Endodermal cell (in vitro differentiated cells): ENCODE data around the gene SHFL. TPM values are rescaled to one million over a fixed set of nuclear protein-coding genes. Genes with fewer than 3 reads are reported as not detected.
A peak's percentile ranks its signal among the peaks of the same experiment; 100 is the strongest.

Experiments
- DNase-seq: peaks from one replicate; pipeline ENCODE4 v3.0.0-alpha.2; 2017
- H3K27ac ChIP-seq: 2 replicates; pipeline ENCODE4 v1.5.1; 2013; ENCODE audit warnings: mild to moderate bottlenecking, low read depth, low read length, moderate library complexity
- H3K27me3 ChIP-seq: 2 replicates; pipeline ENCODE4 v1.6.1; 2013; ENCODE audit warnings: mild to moderate bottlenecking, low read length, moderate library complexity; ENCODE audit not compliant: insufficient read depth, control insufficient read depth, poor library complexity, severe bottlenecking
- H3K36me3 ChIP-seq: 2 replicates; pipeline ENCODE4 v1.7.0; 2013; ENCODE audit warnings: mild to moderate bottlenecking, low read length, moderate library complexity; ENCODE audit not compliant: control insufficient read depth, insufficient read depth
- H3K4me1 ChIP-seq: one replicate; pipeline ENCODE4 v1.7.0; 2013; ENCODE audit warnings: low read length; ENCODE audit not compliant: control insufficient read depth, insufficient read depth
- H3K4me3 ChIP-seq: 2 replicates; pipeline ENCODE4 v1.5.1; 2013; ENCODE audit warnings: mild to moderate bottlenecking, low read length, moderate library complexity
- H3K9ac ChIP-seq: 2 replicates; pipeline ENCODE4 v1.6.1; 2013; ENCODE audit warnings: mild to moderate bottlenecking, low read length, moderate library complexity; ENCODE audit not compliant: poor library complexity, severe bottlenecking; ENCODE audit errors: extremely low read depth
- H3K9me3 ChIP-seq: 2 replicates; pipeline ENCODE4 v1.6.1; 2013; ENCODE audit warnings: mild to moderate bottlenecking, low read length, moderate library complexity; ENCODE audit not compliant: control insufficient read depth
- H3K27ac Mint-ChIP-seq: 2 replicates; pipeline ENCODE4 v1.8.0; 2020; ENCODE audit warnings: mixed read lengths
- H3K27me3 Mint-ChIP-seq: 2 replicates; pipeline ENCODE4 v1.8.0; 2021; ENCODE audit warnings: mild to moderate bottlenecking, mixed read lengths; ENCODE audit not compliant: insufficient read depth
- H3K36me3 Mint-ChIP-seq: 2 replicates; pipeline ENCODE4 v1.8.0; 2020; ENCODE audit warnings: low read depth, mixed read lengths
- H3K4me1 Mint-ChIP-seq: 2 replicates; pipeline ENCODE4 v1.8.0; 2020; ENCODE audit warnings: mixed read lengths
- H3K4me3 Mint-ChIP-seq: 2 replicates; pipeline ENCODE4 v1.8.0; 2020; ENCODE audit warnings: mild to moderate bottlenecking, moderate library complexity, mixed read lengths
- H3K9me3 Mint-ChIP-seq: 2 replicates; pipeline ENCODE4 v1.8.0; 2020; ENCODE audit warnings: mild to moderate bottlenecking, mixed read lengths
- WGBS, 2 experiments: methylation state at CpG; one replicate each; pipeline versions ENCODE4 v1.1.5 to v1.1.7; 2013; ENCODE audit warnings: missing lambda C conversion rate in 2 of 2, mixed read lengths in 1 of 2; ENCODE audit not compliant: insufficient coverage in 1 of 2, insufficient read length in 1 of 2; 5-methylcytosine and 5-hydroxymethylcytosine counted together
- total RNA-seq, 2 donors: library from RNA; stranded (reverse); fragmentation: NEBNext Ultra II Directional in 1 of 2; extraction: Animal tissue kit (Norgen Biotek cat#: 25700) in 1 of 2; gene quantifications; 2 replicates in 1 of 2; 3 replicates in 1 of 2; pipeline ENCODE4 v1.2.1, GENCODE V29; 2021
- TF ChIP-seq, protein P1 (sequence below): fragments of 200-600 bp; sonication (generic); conservative IDR thresholded peaks from 2 replicates; pipeline ENCODE4 v1.5.0; 2021; ENCODE audit warnings: antibody characterized with exemption, mild to moderate bottlenecking

SHFL gene
- total RNA-seq, 2 donors from 2014 or later, result 8.2 to 15.0 TPM

DNA sequence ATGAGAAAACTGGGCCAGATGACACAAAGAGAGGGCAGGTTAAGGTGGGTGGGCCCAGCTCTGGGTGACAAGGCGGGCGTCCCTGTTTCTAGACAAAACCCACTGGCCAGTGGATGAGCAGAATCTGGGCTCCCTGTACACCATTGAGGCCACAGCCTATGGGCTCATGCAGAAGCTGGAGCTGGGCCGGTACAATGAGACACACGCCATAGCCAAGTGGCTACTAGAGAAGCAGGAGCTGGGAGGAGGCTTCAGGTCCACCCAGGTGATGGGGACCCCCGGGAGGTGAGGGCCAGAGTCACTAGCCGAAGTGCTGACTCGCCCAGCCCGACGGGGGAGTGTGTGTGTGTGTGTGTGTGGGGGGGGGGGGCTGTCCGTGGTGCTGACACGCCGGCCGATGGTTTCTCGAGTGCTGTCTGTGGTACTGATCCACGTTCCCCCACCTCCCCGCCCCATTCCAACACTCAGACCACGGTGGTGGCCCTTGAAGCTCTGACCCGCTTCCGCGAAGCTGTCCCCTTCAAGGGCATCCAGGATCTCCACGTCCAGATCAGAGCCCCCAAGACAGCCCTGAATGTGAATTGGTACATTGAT is 24.3 kb upstream of the SHFL start:
- Histone ChIP-seq H3K9me3 (no peaks in the 10 kb centered on the region), H3K36me3 (no peaks in the 10 kb centered on the region), H3K4me1 (no peaks in the 10 kb centered on the region), H3K27me3 (peaks cover 23% of the 10 kb centered on the region), H3K27ac (no peak overlapping the region), H3K9ac (no peak overlapping the region), H3K4me3 (no peak overlapping the region)
- H3K4me3 Mint-ChIP-seq, result no peak overlapping the region
- peaks cover 34% of the 10 kb centered on the region for H3K27me3 Mint-ChIP-seq
- H3K36me3 Mint-ChIP-seq, result no peaks in the 10 kb centered on the region
- TF ChIP-seq, protein P1, sequence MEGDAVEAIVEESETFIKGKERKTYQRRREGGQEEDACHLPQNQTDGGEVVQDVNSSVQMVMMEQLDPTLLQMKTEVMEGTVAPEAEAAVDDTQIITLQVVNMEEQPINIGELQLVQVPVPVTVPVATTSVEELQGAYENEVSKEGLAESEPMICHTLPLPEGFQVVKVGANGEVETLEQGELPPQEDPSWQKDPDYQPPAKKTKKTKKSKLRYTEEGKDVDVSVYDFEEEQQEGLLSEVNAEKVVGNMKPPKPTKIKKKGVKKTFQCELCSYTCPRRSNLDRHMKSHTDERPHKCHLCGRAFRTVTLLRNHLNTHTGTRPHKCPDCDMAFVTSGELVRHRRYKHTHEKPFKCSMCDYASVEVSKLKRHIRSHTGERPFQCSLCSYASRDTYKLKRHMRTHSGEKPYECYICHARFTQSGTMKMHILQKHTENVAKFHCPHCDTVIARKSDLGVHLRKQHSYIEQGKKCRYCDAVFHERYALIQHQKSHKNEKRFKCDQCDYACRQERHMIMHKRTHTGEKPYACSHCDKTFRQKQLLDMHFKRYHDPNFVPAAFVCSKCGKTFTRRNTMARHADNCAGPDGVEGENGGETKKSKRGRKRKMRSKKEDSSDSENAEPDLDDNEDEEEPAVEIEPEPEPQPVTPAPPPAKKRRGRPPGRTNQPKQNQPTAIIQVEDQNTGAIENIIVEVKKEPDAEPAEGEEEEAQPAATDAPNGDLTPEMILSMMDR, result no peak
- no peaks in the 10 kb centered on the region for H3K4me1 Mint-ChIP-seq
- no peaks in the 10 kb centered on the region for H3K9me3 Mint-ChIP-seq
- H3K27ac Mint-ChIP-seq, result no peak overlapping the region
- WGBS, 2 experiments, result 34 to 40% methylated on average over 7 to 16 of the region's 21 CpGs
- DNase-seq, result peak; percentile 86

DNA sequence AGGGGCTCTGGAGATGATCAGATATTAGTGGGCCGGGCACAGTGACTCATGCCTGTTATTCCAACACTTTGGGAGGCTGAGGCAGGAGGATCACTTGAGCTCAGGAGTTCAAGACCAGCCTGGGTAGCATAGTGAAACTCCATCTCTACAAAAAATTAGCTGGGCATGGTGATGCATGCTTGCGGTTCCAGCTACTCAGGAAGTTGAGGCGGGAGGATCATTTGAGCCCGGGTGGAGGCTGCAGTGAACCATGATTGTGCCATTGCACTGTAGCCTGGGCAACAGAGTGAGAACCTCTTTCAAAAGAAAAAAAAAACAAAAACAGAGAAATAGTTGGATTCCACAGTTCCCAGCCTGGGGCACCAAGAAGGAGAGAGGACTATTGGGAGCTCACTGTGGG is 17.9 kb upstream of the SHFL start:
- TF ChIP-seq, protein P1, result no peak
- no peak for DNase-seq
- Mint-ChIP-seq H3K27me3 (peaks cover 35% of the 10 kb centered on the region), H3K4me3 (no peak overlapping the region), H3K9me3 (peaks cover 3% of the 10 kb centered on the region), H3K4me1 (no peaks in the 10 kb centered on the region), H3K36me3 (no peaks in the 10 kb centered on the region), H3K27ac (no peak overlapping the region)
- H3K36me3 ChIP-seq, result no peaks in the 10 kb centered on the region
- H3K27ac ChIP-seq, result no peak overlapping the region
- WGBS, 2 experiments, result 79 to 89% methylated on average over 4 of the region's 4 CpGs
- peaks cover 6% of the 10 kb centered on the region for H3K27me3 ChIP-seq
- H3K9ac ChIP-seq, result no peak overlapping the region
- no peaks in the 10 kb centered on the region for H3K9me3 ChIP-seq
- no peaks in the 10 kb centered on the region for H3K4me1 ChIP-seq
- H3K4me3 ChIP-seq, result no peak overlapping the region

DNA sequence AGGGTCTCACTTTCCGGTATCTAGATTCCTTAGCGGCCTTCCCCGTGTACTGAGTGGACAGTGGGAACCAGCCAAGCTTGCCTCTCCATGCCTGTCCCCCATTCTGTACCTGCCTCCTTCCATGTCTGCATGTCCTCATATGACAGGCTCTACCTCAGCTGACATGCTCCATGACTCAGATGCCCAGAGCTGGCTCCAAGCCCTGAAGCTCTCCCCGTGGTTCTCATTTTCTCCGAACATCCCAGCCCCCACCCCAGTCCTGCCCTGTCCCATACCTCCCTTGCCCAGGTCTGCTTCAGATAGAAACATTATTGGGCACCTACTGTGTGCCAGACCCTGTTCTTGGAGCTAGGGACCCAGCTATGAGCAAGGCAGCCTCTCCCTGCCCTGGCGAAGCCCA is 17.1 kb upstream of the SHFL start:
- Histone ChIP-seq H3K9me3 (no peaks in the 10 kb centered on the region), H3K4me3 (no peak overlapping the region), H3K36me3 (no peaks in the 10 kb centered on the region), H3K9ac (no peak overlapping the region), H3K4me1 (no peaks in the 10 kb centered on the region), H3K27ac (no peak overlapping the region), H3K27me3 (no peaks in the 10 kb centered on the region)
- no peak overlapping the region for H3K4me3 Mint-ChIP-seq
- no peak for DNase-seq
- H3K9me3 Mint-ChIP-seq, result peaks cover 9% of the 10 kb centered on the region
- no peaks in the 10 kb centered on the region for H3K36me3 Mint-ChIP-seq
- H3K27me3 Mint-ChIP-seq, result peaks cover 31% of the 10 kb centered on the region
- no peaks in the 10 kb centered on the region for H3K4me1 Mint-ChIP-seq
- WGBS, 2 experiments, result 76 to 84% methylated on average over 5 to 6 of the region's 6 CpGs
- TF ChIP-seq, protein P1, result no peak
- no peak overlapping the region for H3K27ac Mint-ChIP-seq
